Spinal cord (tissue), 10 donors: ENCODE measurements around the gene MRPS27. TPM values are rescaled to one million over a fixed set of nuclear protein-coding genes. Genes with fewer than 3 reads are reported as not detected.
A peak's percentile ranks its signal among the peaks of the same experiment; 100 is the strongest.

ENCODE experiments used
- DNase-seq, 6 donors: peaks; one replicate each; pipeline versions ENCODE4 v3.0.0 to v3.0.0-alpha.2; 2013 to 2015; ENCODE audit warnings: low spot score in 6 of 6, low read depth in 4 of 6
- H3K27ac ChIP-seq: one replicate; pipeline ENCODE4 v1.5.1; 2013; ENCODE audit warnings: low read depth, low read length, control low read depth
- H3K27me3 ChIP-seq: one replicate; pipeline ENCODE4 v1.6.1; 2013; ENCODE audit warnings: low read length; ENCODE audit not compliant: control insufficient read depth, insufficient read depth
- H3K36me3 ChIP-seq: one replicate; pipeline ENCODE4 v1.6.1; 2013; ENCODE audit warnings: low read length; ENCODE audit not compliant: control insufficient read depth, insufficient read depth
- H3K4me1 ChIP-seq: one replicate; pipeline ENCODE4 v1.6.1; 2013; ENCODE audit warnings: low read length; ENCODE audit not compliant: control insufficient read depth, insufficient read depth
- H3K4me3 ChIP-seq: one replicate; pipeline ENCODE4 v1.5.1; 2013; ENCODE audit warnings: low read depth, low read length, control low read depth
- H3K9me3 ChIP-seq: one replicate; pipeline ENCODE4 v1.6.1; 2013; ENCODE audit warnings: low read length; ENCODE audit not compliant: control insufficient read depth, insufficient read depth
- whole genome bisulfite sequencing: methylation state at CpG from one replicate; pipeline ENCODE4 v1.1.5; 2013; ENCODE audit warnings: missing lambda C conversion rate; ENCODE audit not compliant: insufficient coverage; 5-methylcytosine and 5-hydroxymethylcytosine counted together
- polyA plus RNA-seq, 2 donors: library from polyadenylated mRNA; unstranded; fragments of 120-200 nt; gene quantifications; one replicate each; pipeline ENCODE4 v1.2.1, GENCODE V29; 2013; ENCODE audit not compliant: insufficient read length in 2 of 2
- total RNA-seq, 2 donors: library from RNA; depleted of rRNA in 1 of 2; stranded (reverse); fragments of 120-200 nt in 1 of 2; fragments of >200 nt in 1 of 2; gene quantifications; one replicate each; pipeline versions ENCODE4 v1.2.3 to v1.2.4, GENCODE V29; 2013 to 2014
- donor health status: healthy.

MRPS27 gene
- total and polyA plus RNA-seq, 4 donors, result 49.4 to 58.8 (median 51.8) TPM

- Histone ChIP-seq H3K4me1 (no peaks in the 10 kb centered on the region), H3K9me3 (no peaks in the 10 kb centered on the region), H3K27me3 (no peaks in the 10 kb centered on the region), H3K36me3 (no peaks in the 10 kb centered on the region), H3K27ac (no peak overlapping the region), H3K4me3 (no peak overlapping the region)
- no CpG with 5 or more reads among the region's 3 CpGs for WGBS
- no peak for DNase-seq
These were observed 64.8 kb downstream of the MRPS27 start for GRCh38 chr5:72255237-72255636.

GRCh38 chr5:72252574-72253155 is 67.4 kb downstream of the MRPS27 start:
- H3K4me3 ChIP-seq, result no peak overlapping the region
- no peaks in the 10 kb centered on the region for H3K27me3 ChIP-seq
- no peaks in the 10 kb centered on the region for H3K9me3 ChIP-seq
- DNase-seq, result no peak
- no peaks in the 10 kb centered on the region for H3K36me3 ChIP-seq
- no peak overlapping the region for H3K27ac ChIP-seq
- 82% methylated on average over 5 of the region's 5 CpGs for WGBS
- no peaks in the 10 kb centered on the region for H3K4me1 ChIP-seq

GRCh38 chr5:72252008-72252407 is 68.0 kb downstream of the MRPS27 start:
- H3K27me3 ChIP-seq, result no peaks in the 10 kb centered on the region
- DNase-seq, result no peak
- H3K36me3 ChIP-seq, result no peaks in the 10 kb centered on the region
- H3K4me1 ChIP-seq, result no peaks in the 10 kb centered on the region
- H3K9me3 ChIP-seq, result no peaks in the 10 kb centered on the region
- H3K27ac ChIP-seq, result no peak overlapping the region
- no peak overlapping the region for H3K4me3 ChIP-seq

GRCh38 chr5:72251386-72251785 is 68.7 kb downstream of the MRPS27 start:
- DNase-seq, result no peak
- Histone ChIP-seq H3K4me3 (no peak overlapping the region), H3K36me3 (no peaks in the 10 kb centered on the region), H3K4me1 (no peaks in the 10 kb centered on the region), H3K27ac (no peak overlapping the region), H3K9me3 (no peaks in the 10 kb centered on the region), H3K27me3 (no peaks in the 10 kb centered on the region)
- WGBS, result 67% methylated on average over 1 of the region's 1 CpG

- DNase-seq, result peak in 3 of 6 donors; percentile 36 to 80 (median 70)
- no peaks in the 10 kb centered on the region for H3K27me3 ChIP-seq
- no peaks in the 10 kb centered on the region for H3K4me1 ChIP-seq
- no CpG with 5 or more reads among the region's 2 CpGs for WGBS
- H3K36me3 ChIP-seq, result no peaks in the 10 kb centered on the region
- H3K27ac ChIP-seq, result peak overlapping the region; percentile 6
- H3K4me3 ChIP-seq, result no peak overlapping the region
- H3K9me3 ChIP-seq, result no peaks in the 10 kb centered on the region
These were observed 71.5 kb downstream of the MRPS27 start for GRCh38 chr5:72248410-72248981.

GRCh38 chr5:72246954-72247442 is 73.0 kb downstream of the MRPS27 start:
- WGBS, result 54% methylated on average over 2 of the region's 4 CpGs
- no peak overlapping the region for H3K27ac ChIP-seq
- DNase-seq, result no peak
- H3K9me3 ChIP-seq, result no peaks in the 10 kb centered on the region
- peaks cover 7% of the 10 kb centered on the region for H3K4me1 ChIP-seq
- H3K36me3 ChIP-seq, result no peaks in the 10 kb centered on the region
- H3K4me3 ChIP-seq, result no peak overlapping the region
- no peaks in the 10 kb centered on the region for H3K27me3 ChIP-seq

- Histone ChIP-seq H3K4me1 (peaks cover 9% of the 10 kb centered on the region), H3K36me3 (no peaks in the 10 kb centered on the region), H3K27ac (peak overlapping the region; percentile 36), H3K27me3 (no peaks in the 10 kb centered on the region), H3K4me3 (no peak overlapping the region), H3K9me3 (no peaks in the 10 kb centered on the region)
- 60% methylated on average over 1 of the region's 3 CpGs for WGBS
- DNase-seq, result no peak
These were observed 74.0 kb downstream of the MRPS27 start for GRCh38 chr5:72245951-72246532.

- peaks cover 10% of the 10 kb centered on the region for H3K4me1 ChIP-seq
- no peak for DNase-seq
- H3K27ac ChIP-seq, result peak overlapping the region; percentile 36
- H3K36me3 ChIP-seq, result no peaks in the 10 kb centered on the region
- H3K27me3 ChIP-seq, result no peaks in the 10 kb centered on the region
- no CpG with 5 or more reads among the region's 1 CpG for WGBS
- H3K9me3 ChIP-seq, result no peaks in the 10 kb centered on the region
- no peak overlapping the region for H3K4me3 ChIP-seq
These were observed 74.5 kb downstream of the MRPS27 start for GRCh38 chr5:72245546-72245945.

- WGBS, result 80% methylated on average over 1 of the region's 2 CpGs
- peak in 2 of 6 donors; percentile 63 to 83 for DNase-seq
- H3K27ac ChIP-seq, result no peak overlapping the region
These were observed 75.1 kb downstream of the MRPS27 start for GRCh38 chr5:72244862-72245371.

GRCh38 chr5:72243706-72244105 is 76.3 kb downstream of the MRPS27 start:
- DNase-seq, result no peak
- Histone ChIP-seq H3K9me3 (no peaks in the 10 kb centered on the region), H3K4me3 (no peak overlapping the region), H3K4me1 (peaks cover 10% of the 10 kb centered on the region), H3K27me3 (no peaks in the 10 kb centered on the region), H3K27ac (no peak overlapping the region), H3K36me3 (no peaks in the 10 kb centered on the region)
- no CpG with 5 or more reads among the region's 2 CpGs for WGBS

More at GRCh38 chr5:72244862-72245371, 75.1 kb downstream of the MRPS27 start:
- Histone ChIP-seq H3K4me1 (peaks cover 10% of the 10 kb centered on the region), H3K4me3 (no peak overlapping the region), H3K36me3 (no peaks in the 10 kb centered on the region), H3K27me3 (no peaks in the 10 kb centered on the region), H3K9me3 (no peaks in the 10 kb centered on the region)
